ENCODE measurements around the gene CSTF3. TPM values are rescaled to one million over a fixed set of nuclear protein-coding genes. Genes with fewer than 3 reads are reported as not detected.

Gene CSTF3
- total and polyA plus RNA-seq, 9 of the 15 experiments (the other 6 are each of a cell fraction or from before 2014, with no cell fraction given), result 37.0 to 111 (median 61.0) TPM

GRCh38 chr11:33065445-33066178 lies 95.7 kb downstream of the CSTF3 start (continued):
- TF ChIP-seq CTCF (IDR thresholded peaks at IDR 0.05 in 2 of 3, conservative IDR thresholded peaks at IDR 0.05 in 1 of 3; ENCODE audit: insufficient read depth in 2 of 3, low read depth in 1 of 3, low read length in 3 of 3) (peak; percentile 90 to 93 (median 92)), MCM3 (IDR thresholded peaks at IDR 0.05) (no peak), CGGBP1 (CRISPR knock-in tag; IDR thresholded peaks at IDR 0.05) (no peak), POLR2H (tag; IDR thresholded peaks at IDR 0.05; ENCODE audit: low read depth) (no peak), KDM1A (IDR thresholded peaks at IDR 0.05) (no peak), WHSC1 (IDR thresholded peaks at IDR 0.05; ENCODE audit: low read length) (no peak), ARID2 (IDR thresholded peaks at IDR 0.05) (0 out of 2 replicates have a peak, but pooled peaks have one; percentile 18), MEF2D (tag; conservative IDR thresholded peaks at IDR 0.05; ENCODE audit: low read depth) (no peak), ZHX1 (conservative IDR thresholded peaks at IDR 0.05; ENCODE audit: low read length) (no peak), SMARCB1 (IDR thresholded peaks at IDR 0.05; ENCODE audit: insufficient read length, low read depth) (no peak), FOXM1 (IDR thresholded peaks at IDR 0.05; ENCODE audit: low read depth) (no peak), FOXM1 (CRISPR knock-in tag; IDR thresholded peaks at IDR 0.05; ENCODE audit: low read depth) (no peak), GMEB1 (CRISPR knock-in tag; IDR thresholded peaks at IDR 0.05) (no peak), THAP12 (CRISPR knock-in tag; IDR thresholded peaks at IDR 0.05) (0 out of 2 replicates have a peak, but pooled peaks have one; percentile 10), MXD1 (CRISPR knock-in tag; IDR thresholded peaks at IDR 0.05; ENCODE audit: borderline replicate concordance, poor library complexity, severe bottlenecking) (no peak), RBM22 (IDR thresholded peaks at IDR 0.05; ENCODE audit: low read depth, low read length, poor library complexity, severe bottlenecking) (no peak), PHB (CRISPR knock-in tag; IDR thresholded peaks at IDR 0.05) (no peak), ZNF717 (CRISPR knock-in tag; IDR thresholded peaks at IDR 0.05) (no peak), SNAPC5 (CRISPR knock-in tag; IDR thresholded peaks at IDR 0.05) (no peak)
